Large intestine (tissue), 3 donors: ENCODE data around the gene EYS. TPM values are rescaled to one million over a fixed set of nuclear protein-coding genes. Genes with fewer than 3 reads are reported as not detected.

Experiments used
- DNase-seq, 2 donors: peaks; one replicate each; pipeline versions ENCODE4 v3.0.0 to v3.0.0-alpha.2; 2013
- H3K27ac ChIP-seq: one replicate; pipeline ENCODE4 v1.5.1; 2013; ENCODE audit warnings: low read length
- H3K27me3 ChIP-seq: 2 replicates; pipeline ENCODE4 v1.6.1; 2013; ENCODE audit warnings: low read length; ENCODE audit not compliant: control insufficient read depth, insufficient read depth
- H3K36me3 ChIP-seq: 2 replicates; pipeline ENCODE4 v1.6.1; 2013; ENCODE audit warnings: low read length; ENCODE audit not compliant: control insufficient read depth, insufficient read depth
- H3K4me1 ChIP-seq: one replicate; pipeline ENCODE4 v1.6.1; 2013; ENCODE audit warnings: low read length; ENCODE audit not compliant: control insufficient read depth, insufficient read depth
- H3K4me3 ChIP-seq: one replicate; pipeline ENCODE4 v1.5.1; 2013; ENCODE audit warnings: low read length
- H3K9me3 ChIP-seq: one replicate; pipeline ENCODE4 v1.6.1; 2013; ENCODE audit warnings: mild to moderate bottlenecking, low read depth, low read length, moderate library complexity; ENCODE audit not compliant: control insufficient read depth
- WGBS: methylation state at CpG from one replicate; pipeline ENCODE4 v1.1.5; 2013; ENCODE audit warnings: low lambda C conversion rate; ENCODE audit not compliant: insufficient coverage; 5-methylcytosine and 5-hydroxymethylcytosine counted together
- polyA plus RNA-seq: library from polyadenylated mRNA; unstranded; fragments of 120-200 nt; gene quantifications from one replicate; pipeline ENCODE4 v1.2.1, GENCODE V29; 2013

Gene EYS
- polyA plus RNA-seq, 1 donor, result 0.76 TPM

GRCh38 chr6:63882208-63882607, 1824.8 kb downstream of the EYS start:
- Histone ChIP-seq H3K27me3 (no peaks in the 10 kb centered on the region), H3K4me3 (no peak overlapping the region), H3K27ac (no peak overlapping the region), H3K4me1 (no peaks in the 10 kb centered on the region), H3K9me3 (peaks cover 4% of the 10 kb centered on the region), H3K36me3 (no peaks in the 10 kb centered on the region)
- 51% methylated on average over 2 of the region's 4 CpGs for WGBS
- no peak for DNase-seq

- Histone ChIP-seq H3K9me3 (peaks cover 4% of the 10 kb centered on the region), H3K27me3 (no peaks in the 10 kb centered on the region), H3K4me3 (no peak overlapping the region), H3K4me1 (no peaks in the 10 kb centered on the region), H3K27ac (no peak overlapping the region), H3K36me3 (no peaks in the 10 kb centered on the region)
- DNase-seq, result no peak
- WGBS, result 100% methylated on average over 1 of the region's 1 CpG
These were observed 1825.2 kb downstream of the EYS start for GRCh38 chr6:63881791-63882190.

GRCh38 chr6:63872233-63872632, 1834.8 kb downstream of the EYS start:
- H3K4me1 ChIP-seq, result no peaks in the 10 kb centered on the region
- no peaks in the 10 kb centered on the region for H3K27me3 ChIP-seq
- H3K27ac ChIP-seq, result no peak overlapping the region
- no peak overlapping the region for H3K4me3 ChIP-seq
- H3K9me3 ChIP-seq, result no peaks in the 10 kb centered on the region
- no peak for DNase-seq
- no CpG with 5 or more reads among the region's 4 CpGs for WGBS
- H3K36me3 ChIP-seq, result no peaks in the 10 kb centered on the region

- Histone ChIP-seq H3K36me3 (no peaks in the 10 kb centered on the region), H3K4me3 (no peak overlapping the region), H3K27me3 (no peaks in the 10 kb centered on the region), H3K4me1 (no peaks in the 10 kb centered on the region), H3K27ac (no peak overlapping the region), H3K9me3 (no peaks in the 10 kb centered on the region)
- WGBS, result 90% methylated on average over 2 of the region's 3 CpGs
- no peak for DNase-seq
These were observed 1838.7 kb downstream of the EYS start for GRCh38 chr6:63868351-63868750.

- no peak for DNase-seq
- Histone ChIP-seq H3K36me3 (no peaks in the 10 kb centered on the region), H3K9me3 (no peaks in the 10 kb centered on the region), H3K27ac (no peak overlapping the region), H3K4me3 (no peak overlapping the region), H3K4me1 (no peaks in the 10 kb centered on the region), H3K27me3 (no peaks in the 10 kb centered on the region)
- WGBS, result no CpG with 5 or more reads among the region's 4 CpGs
These were observed 1842.2 kb downstream of the EYS start for GRCh38 chr6:63864671-63865318.

GRCh38 chr6:63864061-63864460, 1843.0 kb downstream of the EYS start:
- Histone ChIP-seq H3K27me3 (no peaks in the 10 kb centered on the region), H3K36me3 (no peaks in the 10 kb centered on the region), H3K9me3 (no peaks in the 10 kb centered on the region), H3K27ac (no peak overlapping the region), H3K4me3 (no peak overlapping the region), H3K4me1 (no peaks in the 10 kb centered on the region)
- no peak for DNase-seq
- WGBS, result no CpG with 5 or more reads among the region's 1 CpG

GRCh38 chr6:63862486-63863198, 1844.4 kb downstream of the EYS start:
- H3K27me3 ChIP-seq, result no peaks in the 10 kb centered on the region
- no peak overlapping the region for H3K27ac ChIP-seq
- H3K36me3 ChIP-seq, result no peaks in the 10 kb centered on the region
- WGBS, result 90% methylated on average over 2 of the region's 3 CpGs
- no peak overlapping the region for H3K4me3 ChIP-seq
- no peaks in the 10 kb centered on the region for H3K4me1 ChIP-seq
- no peak for DNase-seq
- H3K9me3 ChIP-seq, result no peaks in the 10 kb centered on the region

- DNase-seq, result no peak
- H3K27me3 ChIP-seq, result no peaks in the 10 kb centered on the region
- H3K4me3 ChIP-seq, result no peak overlapping the region
- 86% methylated on average over 1 of the region's 4 CpGs for WGBS
- no peaks in the 10 kb centered on the region for H3K36me3 ChIP-seq
- H3K4me1 ChIP-seq, result no peaks in the 10 kb centered on the region
- no peak overlapping the region for H3K27ac ChIP-seq
- no peaks in the 10 kb centered on the region for H3K9me3 ChIP-seq
These were observed 1847.5 kb downstream of the EYS start for GRCh38 chr6:63859528-63859927.

- WGBS, result 82% methylated on average over 1 of the region's 2 CpGs
- H3K9me3 ChIP-seq, result no peaks in the 10 kb centered on the region
- H3K36me3 ChIP-seq, result no peaks in the 10 kb centered on the region
- H3K27me3 ChIP-seq, result no peaks in the 10 kb centered on the region
- H3K4me3 ChIP-seq, result no peak overlapping the region
- H3K4me1 ChIP-seq, result no peaks in the 10 kb centered on the region
- no peak for DNase-seq
- no peak overlapping the region for H3K27ac ChIP-seq
These were observed 1848.3 kb downstream of the EYS start for GRCh38 chr6:63858691-63859090.

GRCh38 chr6:63856271-63856670, 1850.8 kb downstream of the EYS start:
- no peaks in the 10 kb centered on the region for H3K9me3 ChIP-seq
- no CpG with 5 or more reads among the region's 1 CpG for WGBS
- no peak for DNase-seq
- H3K36me3 ChIP-seq, result no peaks in the 10 kb centered on the region
- H3K27me3 ChIP-seq, result no peaks in the 10 kb centered on the region
- H3K27ac ChIP-seq, result no peak overlapping the region
- no peaks in the 10 kb centered on the region for H3K4me1 ChIP-seq
- no peak overlapping the region for H3K4me3 ChIP-seq

- no peak overlapping the region for H3K27ac ChIP-seq
- H3K36me3 ChIP-seq, result no peaks in the 10 kb centered on the region
- H3K4me3 ChIP-seq, result no peak overlapping the region
- H3K27me3 ChIP-seq, result no peaks in the 10 kb centered on the region
- no peaks in the 10 kb centered on the region for H3K4me1 ChIP-seq
- DNase-seq, result no peak
- WGBS, result no CpG with 5 or more reads among the region's 2 CpGs
- no peaks in the 10 kb centered on the region for H3K9me3 ChIP-seq
These were observed 1862.7 kb downstream of the EYS start for GRCh38 chr6:63844287-63844686.
